Measurements from ENCODE around the gene ZNF445. TPM values are rescaled to one million over a fixed set of nuclear protein-coding genes. Genes with fewer than 3 reads are reported as not detected.

Gene ZNF445
- total and polyA plus RNA-seq, 2 of the 8 experiments (the other 6 are each of a cell fraction or from before 2014, with no cell fraction given), result 3.3 to 26.3 TPM

GRCh38 chr3:44518782-44519156, 41.3 kb upstream of the ZNF445 start (continued):
- TF ChIP-seq CHD7 (IDR thresholded peaks at IDR 0.05; ENCODE audit: insufficient replicate concordance, low read length), result no peak
- no peak for TF ChIP-seq PHF8 (conservative IDR thresholded peaks at IDR 0.05; ENCODE audit: low read depth, low read length)
- no peak for TF ChIP-seq SIRT6 (IDR thresholded peaks at IDR 0.05; ENCODE audit: low read length)
- TF ChIP-seq TAF1 (IDR thresholded peaks at IDR 0.05; ENCODE audit: low read depth, low read length), result no peak
- TF ChIP-seq CEBPB (IDR thresholded peaks at IDR 0.05; ENCODE audit: low read depth, low read length), result no peak
- no peak for TF ChIP-seq NRF1 (IDR thresholded peaks at IDR 0.05; ENCODE audit: low read depth, low read length)
